ENCODE results near the gene ZNF57. TPM values are rescaled to one million over a fixed set of nuclear protein-coding genes. Genes with fewer than 3 reads are reported as not detected.
A peak's percentile ranks its signal among the peaks of the same experiment; 100 is the strongest.
"Not testable (repeated sequence)": the region's sequence is repeated elsewhere in the genome, so short reads cannot be mapped to it uniquely, and the experiment has no call there.

The ZNF57 gene
- total RNA-seq, 1 donor from 2014 or later = 5.3 TPM

DNA sequence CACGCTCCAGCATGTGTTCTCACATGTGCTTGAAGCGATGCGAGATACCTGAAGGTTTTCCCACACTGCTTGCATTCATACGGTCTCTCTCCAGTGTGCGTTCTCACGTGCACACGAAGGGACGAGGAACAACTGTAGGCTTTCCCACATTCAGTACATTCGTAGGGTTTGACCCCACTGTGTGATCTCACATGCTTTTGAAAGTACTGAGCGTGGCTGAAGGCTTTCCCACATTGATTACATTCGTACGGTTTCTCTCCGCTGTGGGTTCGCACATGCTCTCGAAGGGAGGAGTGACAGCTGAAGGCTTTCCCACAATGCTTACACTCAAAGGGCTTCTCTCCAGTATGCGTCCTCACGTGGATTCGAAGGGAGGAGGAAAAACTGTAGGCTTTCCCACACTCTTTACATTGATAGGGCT, 32.8 kb downstream of the ZNF57 start:
- Mint-ChIP-seq H3K4me1 (no peaks in the 10 kb centered on the region), H3K9me3 (peaks cover 22% of the 10 kb centered on the region), H3K36me3 (ENCODE audit: low read depth) (peaks cover 64% of the 10 kb centered on the region), H3K4me3 (no peak overlapping the region), H3K27me3 (no peaks in the 10 kb centered on the region), H3K27ac (no peak overlapping the region)
- ATAC-seq (ENCODE audit: low read depth) (no peak), DNase-seq (no peak)
- ChIA-PET POLR2A (no interaction called here), CTCF (no interaction called here)
- intact Hi-C loops (cut with micrococcal nuclease) = no loop called here
- TF ChIP-seq, protein P1, sequence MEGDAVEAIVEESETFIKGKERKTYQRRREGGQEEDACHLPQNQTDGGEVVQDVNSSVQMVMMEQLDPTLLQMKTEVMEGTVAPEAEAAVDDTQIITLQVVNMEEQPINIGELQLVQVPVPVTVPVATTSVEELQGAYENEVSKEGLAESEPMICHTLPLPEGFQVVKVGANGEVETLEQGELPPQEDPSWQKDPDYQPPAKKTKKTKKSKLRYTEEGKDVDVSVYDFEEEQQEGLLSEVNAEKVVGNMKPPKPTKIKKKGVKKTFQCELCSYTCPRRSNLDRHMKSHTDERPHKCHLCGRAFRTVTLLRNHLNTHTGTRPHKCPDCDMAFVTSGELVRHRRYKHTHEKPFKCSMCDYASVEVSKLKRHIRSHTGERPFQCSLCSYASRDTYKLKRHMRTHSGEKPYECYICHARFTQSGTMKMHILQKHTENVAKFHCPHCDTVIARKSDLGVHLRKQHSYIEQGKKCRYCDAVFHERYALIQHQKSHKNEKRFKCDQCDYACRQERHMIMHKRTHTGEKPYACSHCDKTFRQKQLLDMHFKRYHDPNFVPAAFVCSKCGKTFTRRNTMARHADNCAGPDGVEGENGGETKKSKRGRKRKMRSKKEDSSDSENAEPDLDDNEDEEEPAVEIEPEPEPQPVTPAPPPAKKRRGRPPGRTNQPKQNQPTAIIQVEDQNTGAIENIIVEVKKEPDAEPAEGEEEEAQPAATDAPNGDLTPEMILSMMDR (IDR thresholded peaks at IDR 0.05) = no peak

DNA sequence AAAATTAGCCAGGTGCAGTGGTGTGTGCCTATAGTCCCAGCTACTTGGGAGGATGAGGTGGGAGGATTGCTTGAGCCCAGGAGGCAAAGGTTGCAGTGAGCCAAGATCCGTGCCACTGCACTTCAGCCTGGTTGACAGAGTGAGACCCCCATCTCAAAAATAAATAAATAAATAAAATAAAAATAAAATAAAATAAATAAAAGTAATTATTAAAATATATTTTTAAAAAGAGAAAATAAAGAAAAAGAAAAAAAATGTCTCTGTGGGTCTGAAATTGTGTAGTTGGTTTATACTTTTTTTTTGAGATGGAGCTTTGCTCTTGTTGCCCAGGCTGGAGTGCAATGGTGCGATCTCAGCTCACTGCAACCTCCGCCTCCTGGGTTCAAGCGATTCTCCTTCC, 35.1 kb downstream of the ZNF57 start:
- peaks cover 69% of the 10 kb centered on the region for H3K36me3 Mint-ChIP-seq (ENCODE audit: low read depth)
- H3K27me3 Mint-ChIP-seq; intact Hi-C loops (cut with micrococcal nuclease); H3K27ac Mint-ChIP-seq; ATAC-seq (ENCODE audit: low read depth); H3K4me3 Mint-ChIP-seq; CTCF ChIA-PET; DNase-seq; H3K4me1 Mint-ChIP-seq: not testable (repeated sequence)
- POLR2A ChIA-PET = interaction anchor here (0.7 kb wide), 1 partner anchor 795 kb away, joined by 6 read pairs; no protein-coding TSS in a partner anchor
- H3K9me3 Mint-ChIP-seq = peaks cover 18% of the 10 kb centered on the region

DNA sequence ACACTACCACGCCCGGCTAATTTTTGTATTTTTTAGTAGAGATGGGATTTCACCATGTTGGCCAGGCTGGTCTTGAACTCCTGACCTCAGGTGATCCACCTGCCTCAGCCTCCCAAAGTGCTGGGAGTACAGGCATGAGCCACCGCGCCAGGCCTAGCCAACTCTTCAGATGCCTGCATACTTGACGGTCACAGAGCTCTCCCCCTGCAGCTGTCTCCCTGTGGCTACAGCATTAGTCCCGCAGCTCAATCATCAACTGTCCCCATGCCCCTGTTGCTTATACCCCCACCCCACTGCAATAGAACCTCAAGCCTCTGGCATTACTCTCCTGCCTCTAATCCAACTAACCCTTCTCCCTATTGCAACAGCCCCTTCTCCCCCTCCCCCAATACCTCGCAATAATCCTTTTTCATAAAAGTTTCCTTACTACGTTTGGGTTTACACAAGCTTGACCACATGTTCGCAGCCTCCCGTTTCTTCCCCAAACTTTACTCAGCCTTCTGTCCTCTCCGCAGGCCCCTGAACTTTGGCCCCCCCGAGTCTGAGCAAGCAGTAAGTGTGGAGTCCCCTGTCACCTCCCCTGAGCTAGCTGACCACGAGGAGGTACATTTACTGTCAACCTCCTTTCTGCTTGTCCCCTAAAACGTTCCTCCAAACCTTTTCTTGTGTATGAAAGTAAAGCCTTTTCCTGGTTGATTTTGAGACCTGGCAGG, 42.4 kb downstream of the ZNF57 start:
- DNase-seq = no peak
- no peak for ATAC-seq (ENCODE audit: low read depth)
- intact Hi-C loops (cut with micrococcal nuclease) = no loop called here
- Mint-ChIP-seq H3K27ac (no peak overlapping the region), H3K4me3 (peak overlapping the region; percentile 59), H3K4me1 (peaks cover 23% of the 10 kb centered on the region), H3K27me3 (no peaks in the 10 kb centered on the region), H3K36me3 (ENCODE audit: low read depth) (peaks cover 21% of the 10 kb centered on the region), H3K9me3 (no peaks in the 10 kb centered on the region)
- POLR2A ChIA-PET = interaction anchor here (0.5 to 0.6 kb wide), 2 partner anchors 122 to 295 kb away, joined by 5 read pairs; no protein-coding TSS in a partner anchor
- TF ChIP-seq, protein P1 (IDR thresholded peaks at IDR 0.05) = no peak
- CTCF ChIA-PET = no interaction called here

DNA sequence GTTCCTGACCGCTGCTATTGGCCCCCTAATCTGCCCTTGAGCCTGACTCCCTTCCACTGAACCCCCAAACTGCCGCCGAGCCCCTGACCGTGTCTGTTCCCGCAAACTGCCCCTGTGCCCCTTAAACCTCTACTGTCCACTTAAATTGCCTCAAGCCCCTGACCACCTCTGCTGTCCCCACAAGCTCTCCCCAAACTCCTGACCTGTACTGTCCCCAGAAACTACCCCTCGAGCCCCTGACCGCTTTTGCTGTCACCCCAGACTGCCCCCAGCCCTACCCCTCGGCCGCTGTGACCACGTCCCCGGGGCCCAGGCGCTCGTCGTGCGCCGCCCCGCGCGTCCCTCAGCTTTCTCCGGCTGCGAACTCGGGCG, 43.7 kb downstream of the ZNF57 start:
- TF ChIP-seq, protein P1 (IDR thresholded peaks at IDR 0.05) = no peak
- Mint-ChIP-seq H3K36me3 (ENCODE audit: low read depth) (peaks cover 15% of the 10 kb centered on the region), H3K27ac (peak overlapping the region; percentile 95), H3K27me3 (no peaks in the 10 kb centered on the region), H3K4me1 (peaks cover 25% of the 10 kb centered on the region), H3K4me3 (peak overlapping the region; percentile 96), H3K9me3 (no peaks in the 10 kb centered on the region)
- POLR2A ChIA-PET = interaction anchor here (0.7 kb wide), 2 partner anchors 44 to 218 kb away, joined by 4 to 13 read pairs; partner anchors contain the start of gene ZNF57
- ATAC-seq (ENCODE audit: low read depth) = no peak
- no peak for DNase-seq
- intact Hi-C loops (cut with micrococcal nuclease) = loop anchor here (2.0 kb wide), 1 partner anchor 56 kb away; no protein-coding TSS in a partner anchor
- CTCF ChIA-PET = no interaction called here

DNA sequence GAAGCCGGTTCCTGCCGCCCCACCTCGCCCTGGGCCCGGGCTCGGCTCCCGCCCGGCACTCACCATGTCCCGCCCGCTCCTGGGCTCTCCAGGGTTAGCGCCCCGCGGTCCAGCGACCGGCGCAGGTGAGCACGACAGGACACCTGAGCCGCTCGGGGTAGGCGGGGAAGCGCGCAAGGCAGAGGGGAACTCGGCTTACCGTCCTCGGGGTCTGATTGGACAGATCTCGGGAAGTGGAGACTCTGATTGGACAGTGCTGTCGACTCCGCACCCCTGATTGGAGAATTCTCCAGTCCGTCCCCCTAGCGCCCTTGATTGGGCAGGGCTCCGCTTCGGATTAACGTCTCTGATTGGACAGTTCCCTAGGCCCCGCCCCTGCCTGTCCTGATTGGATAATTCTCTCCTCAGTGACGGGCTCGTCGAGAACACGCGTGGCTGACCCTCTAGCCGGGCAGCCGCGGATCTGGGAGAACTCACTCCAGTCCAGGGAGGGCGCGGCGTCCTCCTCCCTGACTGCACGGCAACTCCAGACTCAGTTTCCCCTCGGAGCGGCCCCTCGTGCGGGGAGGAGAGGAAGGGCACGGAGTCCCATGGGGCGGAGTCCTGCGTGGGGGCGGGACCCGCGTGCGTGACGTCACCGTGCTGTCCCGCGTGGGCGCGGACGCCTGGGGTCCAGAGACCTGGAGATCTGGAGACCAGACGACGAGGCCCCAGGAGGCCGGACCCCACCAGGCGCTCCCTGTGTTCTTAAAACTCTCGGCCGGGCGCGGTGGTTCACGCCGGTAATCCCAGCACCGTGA, 44.2 kb downstream of the ZNF57 start, which contains the start of gene ZNF77:
ZNF77 (minus strand) TSS at position 197 of the 800 bp plus-strand sequence; CDS start at position 66, 131 bp downstream.
- H3K9me3 Mint-ChIP-seq = no peaks in the 10 kb centered on the region
- no peaks in the 10 kb centered on the region for H3K27me3 Mint-ChIP-seq
- peak; percentile 98 for ATAC-seq (ENCODE audit: low read depth)
- intact Hi-C loops (cut with micrococcal nuclease) = loop anchor here (1.0 to 5.0 kb wide), 4 partner anchors 45 to 1692 kb away; partner anchors contain the start of genes TNFAIP8L1, ZNF555 and ZNF57
- H3K27ac Mint-ChIP-seq = peak within 1 kb of the TSS; percentile 95
- ChIA-PET CTCF (no interaction called here), POLR2A (interaction anchor here (0.7 kb wide), 3 partner anchors 44 to 546 kb away, joined by 3 to 13 read pairs (median 4); partner anchors contain the start of gene ZNF57)
- peak; percentile 96 for DNase-seq
- H3K36me3 Mint-ChIP-seq (ENCODE audit: low read depth) = peaks cover 12% of the 10 kb centered on the region
- peaks cover 31% of the 10 kb centered on the region for H3K4me1 Mint-ChIP-seq
- TF ChIP-seq, protein P1 (IDR thresholded peaks at IDR 0.05) = no peak
- peak within 1 kb of the TSS; percentile 96 for H3K4me3 Mint-ChIP-seq
